Measurements from ENCODE around the gene SHH. TPM values are rescaled to one million over a fixed set of nuclear protein-coding genes. Genes with fewer than 3 reads are reported as not detected.

Gene SHH
- polyA plus RNA-seq, 1 donor from 2014 or later: 1.5 TPM

- no peak for TF ChIP-seq EZH2 (IDR thresholded peaks at IDR 0.05; ENCODE audit: borderline replicate concordance, insufficient read depth, low read length, poor library complexity, severe bottlenecking)
- TF ChIP-seq TAF1 (IDR thresholded peaks at IDR 0.05; ENCODE audit: low read depth): no peak
- TF ChIP-seq SMC3 (conservative IDR thresholded peaks at IDR 0.05; ENCODE audit: poor library complexity): no peak
- no peak for TF ChIP-seq RAD21 (conservative IDR thresholded peaks at IDR 0.05)
- no peak for TF ChIP-seq EP300 (conservative IDR thresholded peaks at IDR 0.05; ENCODE audit: poor library complexity, severe bottlenecking)
- TF ChIP-seq CTCF (IDR thresholded peaks at IDR 0.05; ENCODE audit: poor library complexity, severe bottlenecking): no peak
- no peak for TF ChIP-seq MXI1 (conservative IDR thresholded peaks at IDR 0.05; ENCODE audit: poor library complexity, severe bottlenecking)
- TF ChIP-seq POLR2AphosphoS5 (IDR thresholded peaks at IDR 0.05): no peak
- TF ChIP-seq REST (IDR thresholded peaks at IDR 0.05; ENCODE audit: borderline replicate concordance): no peak
- Histone ChIP-seq H3K9me3 (ENCODE audit: low read length) (no peaks in the 10 kb centered on the region), H3F3A (ENCODE audit: insufficient read depth, low read length, poor library complexity, severe bottlenecking) (no peaks in the 10 kb centered on the region), H3K27ac (ENCODE audit: low read length) (peak overlapping the region; percentile 66), H3K4me2 (ENCODE audit: low read length) (peak overlapping the region; percentile 36), H3K4me3 (ENCODE audit: low read length) (peak overlapping the region; percentile 37), H3K36me3 (ENCODE audit: insufficient read depth, low read length) (no peaks in the 10 kb centered on the region), H3K9me2 (ENCODE audit: insufficient read depth, low read length) (no peaks in the 10 kb centered on the region), H3K79me2 (replicated peaks; ENCODE audit: insufficient read depth, low read length) (no peaks in the 10 kb centered on the region), H3K9ac (ENCODE audit: low read length) (peak overlapping the region; percentile 46), H4K20me1 (ENCODE audit: insufficient read depth) (no peaks in the 10 kb centered on the region), H3K27me3 (ENCODE audit: insufficient read depth, low read depth, low read length) (no peaks in the 10 kb centered on the region), H2AFZ (ENCODE audit: low read depth, low read length) (no peak overlapping the region)
Measured at GRCh38 chr7:155860840-155861479, 48.7 kb upstream of the SHH start.

GRCh38 chr7:155860461-155860839, 48.2 kb upstream of the SHH start:
- H3K79me2 ChIP-seq (replicated peaks; ENCODE audit: insufficient read depth, low read length): no peaks in the 10 kb centered on the region
- H3K27me3 ChIP-seq (ENCODE audit: insufficient read depth, low read depth, low read length): no peaks in the 10 kb centered on the region
- H4K20me1 ChIP-seq (ENCODE audit: insufficient read depth): no peaks in the 10 kb centered on the region
- no peak overlapping the region for H2AFZ ChIP-seq (ENCODE audit: low read depth, low read length)
- H3K4me3 ChIP-seq (ENCODE audit: low read length): no peak overlapping the region
- no peaks in the 10 kb centered on the region for H3K9me2 ChIP-seq (ENCODE audit: insufficient read depth, low read length)
- TF ChIP-seq POLR2AphosphoS5 (IDR thresholded peaks at IDR 0.05): no peak
- TF ChIP-seq SMC3 (conservative IDR thresholded peaks at IDR 0.05; ENCODE audit: poor library complexity): no peak
- TF ChIP-seq MXI1 (conservative IDR thresholded peaks at IDR 0.05; ENCODE audit: poor library complexity, severe bottlenecking): no peak
- no peak for TF ChIP-seq REST (IDR thresholded peaks at IDR 0.05; ENCODE audit: borderline replicate concordance)
- TF ChIP-seq TAF1 (IDR thresholded peaks at IDR 0.05; ENCODE audit: low read depth): no peak
- TF ChIP-seq EZH2 (IDR thresholded peaks at IDR 0.05; ENCODE audit: borderline replicate concordance, insufficient read depth, low read length, poor library complexity, severe bottlenecking): no peak
- no peak for TF ChIP-seq EP300 (conservative IDR thresholded peaks at IDR 0.05; ENCODE audit: poor library complexity, severe bottlenecking)
- TF ChIP-seq CTCF (IDR thresholded peaks at IDR 0.05; ENCODE audit: poor library complexity, severe bottlenecking): no peak
- TF ChIP-seq RAD21 (conservative IDR thresholded peaks at IDR 0.05): no peak
- no peaks in the 10 kb centered on the region for H3K9me3 ChIP-seq (ENCODE audit: low read length)
- H3K9ac ChIP-seq (ENCODE audit: low read length): no peak overlapping the region
- H3K4me2 ChIP-seq (ENCODE audit: low read length): no peak overlapping the region
- H3K36me3 ChIP-seq (ENCODE audit: insufficient read depth, low read length): no peaks in the 10 kb centered on the region
- no peak overlapping the region for H3K27ac ChIP-seq (ENCODE audit: low read length)
- no peaks in the 10 kb centered on the region for H3F3A ChIP-seq (ENCODE audit: insufficient read depth, low read length, poor library complexity, severe bottlenecking)
